ENCODE measurements around the gene NXT1. TPM values are rescaled to one million over a fixed set of nuclear protein-coding genes. Genes with fewer than 3 reads are reported as not detected.

NXT1 gene
- total and polyA plus RNA-seq, 2 donors (not counting 1 experiment from before 2014, with no cell fraction given), result 14.1 to 17.2 TPM

- H3K79me2 ChIP-seq (ENCODE audit: control insufficient read depth, insufficient read depth, low read length), result peaks cover 16% of the 10 kb centered on the region
- H4K20me1 ChIP-seq (ENCODE audit: control insufficient read depth, extremely low read depth, insufficient read depth, low read length), result no peaks in the 10 kb centered on the region
- H3K4me2 ChIP-seq (ENCODE audit: extremely low read depth, insufficient read depth, low read length), result no peak overlapping the region
- H2AFZ ChIP-seq (ENCODE audit: low read length), result no peak overlapping the region
- no peaks in the 10 kb centered on the region for H3K27me3 ChIP-seq (ENCODE audit: control insufficient read depth, insufficient read depth, low read length)
- peaks cover 3% of the 10 kb centered on the region for H3K4me1 ChIP-seq (ENCODE audit: control insufficient read depth, extremely low read depth, insufficient read depth, low read length)
- no peak overlapping the region for H3K9ac ChIP-seq (ENCODE audit: insufficient read depth, low read length)
- TF ChIP-seq, protein P1, sequence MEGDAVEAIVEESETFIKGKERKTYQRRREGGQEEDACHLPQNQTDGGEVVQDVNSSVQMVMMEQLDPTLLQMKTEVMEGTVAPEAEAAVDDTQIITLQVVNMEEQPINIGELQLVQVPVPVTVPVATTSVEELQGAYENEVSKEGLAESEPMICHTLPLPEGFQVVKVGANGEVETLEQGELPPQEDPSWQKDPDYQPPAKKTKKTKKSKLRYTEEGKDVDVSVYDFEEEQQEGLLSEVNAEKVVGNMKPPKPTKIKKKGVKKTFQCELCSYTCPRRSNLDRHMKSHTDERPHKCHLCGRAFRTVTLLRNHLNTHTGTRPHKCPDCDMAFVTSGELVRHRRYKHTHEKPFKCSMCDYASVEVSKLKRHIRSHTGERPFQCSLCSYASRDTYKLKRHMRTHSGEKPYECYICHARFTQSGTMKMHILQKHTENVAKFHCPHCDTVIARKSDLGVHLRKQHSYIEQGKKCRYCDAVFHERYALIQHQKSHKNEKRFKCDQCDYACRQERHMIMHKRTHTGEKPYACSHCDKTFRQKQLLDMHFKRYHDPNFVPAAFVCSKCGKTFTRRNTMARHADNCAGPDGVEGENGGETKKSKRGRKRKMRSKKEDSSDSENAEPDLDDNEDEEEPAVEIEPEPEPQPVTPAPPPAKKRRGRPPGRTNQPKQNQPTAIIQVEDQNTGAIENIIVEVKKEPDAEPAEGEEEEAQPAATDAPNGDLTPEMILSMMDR (conservative IDR thresholded peaks at IDR 0.05 in 1 of 2, IDR thresholded peaks at IDR 0.05 in 1 of 2; ENCODE audit: low read depth in 1 of 2, low read length in 2 of 2), result no peak
- no peak for TF ChIP-seq EZH2 (IDR thresholded peaks at IDR 0.05; ENCODE audit: low read length, missing control alignments)
- peaks cover 19% of the 10 kb centered on the region for H3K36me3 ChIP-seq (ENCODE audit: control insufficient read depth, insufficient read depth, low read length)
- no peak overlapping the region for H3K27ac ChIP-seq (ENCODE audit: insufficient read depth, low read length)
- no peak overlapping the region for H3K4me3 ChIP-seq (replicated peaks in 1 of 4; ENCODE audit: control extremely low read depth in 1 of 4, insufficient read depth in 1 of 4, low read depth in 3 of 4, low read length in 4 of 4)
- no peaks in the 10 kb centered on the region for H3K9me3 ChIP-seq (ENCODE audit: control insufficient read depth, insufficient read depth, low read depth, low read length)
- no peak for DNase-seq (ENCODE audit: low read depth in 2 of 2)
Observed at GRCh38 chr20:23371496-23371895, 20.9 kb downstream of the NXT1 start.

- Histone ChIP-seq H3K9ac (ENCODE audit: insufficient read depth, low read length) (no peak overlapping the region), H2AFZ (ENCODE audit: low read length) (no peak overlapping the region), H3K4me2 (ENCODE audit: extremely low read depth, insufficient read depth, low read length) (no peak overlapping the region), H3K4me1 (ENCODE audit: control insufficient read depth, extremely low read depth, insufficient read depth, low read length) (no peaks in the 10 kb centered on the region), H3K9me3 (ENCODE audit: control insufficient read depth, insufficient read depth, low read depth, low read length) (no peaks in the 10 kb centered on the region), H3K27me3 (ENCODE audit: control insufficient read depth, insufficient read depth, low read length) (no peaks in the 10 kb centered on the region), H3K4me3 (replicated peaks in 1 of 4; ENCODE audit: control extremely low read depth in 1 of 4, insufficient read depth in 1 of 4, low read depth in 3 of 4, low read length in 4 of 4) (no peak overlapping the region), H3K36me3 (ENCODE audit: control insufficient read depth, insufficient read depth, low read length) (peaks cover 20% of the 10 kb centered on the region), H4K20me1 (ENCODE audit: control insufficient read depth, extremely low read depth, insufficient read depth, low read length) (no peaks in the 10 kb centered on the region), H3K27ac (ENCODE audit: insufficient read depth, low read length) (no peak overlapping the region), H3K79me2 (ENCODE audit: control insufficient read depth, insufficient read depth, low read length) (peaks cover 1% of the 10 kb centered on the region)
- TF ChIP-seq, protein P1 (conservative IDR thresholded peaks at IDR 0.05 in 1 of 2, IDR thresholded peaks at IDR 0.05 in 1 of 2; ENCODE audit: low read depth in 1 of 2, low read length in 2 of 2), result no peak
- TF ChIP-seq EZH2 (IDR thresholded peaks at IDR 0.05; ENCODE audit: low read length, missing control alignments), result no peak
- no peak for DNase-seq (ENCODE audit: low read depth in 2 of 2)
Observed at GRCh38 chr20:23374441-23374840, 23.9 kb downstream of the NXT1 start.

DNA sequence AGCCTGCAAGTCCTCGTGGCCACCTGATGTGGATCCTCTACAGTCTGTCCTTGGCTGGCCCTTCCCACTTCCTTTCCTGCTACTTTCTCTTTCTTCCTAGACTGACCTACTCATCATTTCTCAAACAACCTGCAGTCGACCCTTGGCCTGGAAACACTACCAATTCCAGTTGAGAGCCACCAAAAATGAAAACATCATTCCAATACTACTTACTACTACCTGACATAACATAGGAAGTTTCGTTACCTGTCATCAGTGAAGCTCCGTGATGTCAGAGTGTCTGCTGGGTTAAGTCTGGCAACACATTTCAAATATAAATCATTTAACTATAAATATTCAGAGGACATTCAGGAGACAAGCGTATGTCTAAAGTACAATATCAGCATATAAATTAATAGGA, 25.2 kb downstream of the NXT1 start:
- Histone ChIP-seq H3K27me3 (ENCODE audit: control insufficient read depth, insufficient read depth, low read length) (no peaks in the 10 kb centered on the region), H3K27ac (ENCODE audit: insufficient read depth, low read length) (no peak overlapping the region), H2AFZ (ENCODE audit: low read length) (no peak overlapping the region), H3K36me3 (ENCODE audit: control insufficient read depth, insufficient read depth, low read length) (peaks cover 14% of the 10 kb centered on the region), H3K79me2 (ENCODE audit: control insufficient read depth, insufficient read depth, low read length) (no peaks in the 10 kb centered on the region), H3K9ac (ENCODE audit: insufficient read depth, low read length) (no peak overlapping the region), H3K4me1 (ENCODE audit: control insufficient read depth, extremely low read depth, insufficient read depth, low read length) (no peaks in the 10 kb centered on the region), H3K4me3 (replicated peaks in 1 of 4; ENCODE audit: control extremely low read depth in 1 of 4, insufficient read depth in 1 of 4, low read depth in 3 of 4, low read length in 4 of 4) (no peak overlapping the region), H3K4me2 (ENCODE audit: extremely low read depth, insufficient read depth, low read length) (no peak overlapping the region), H3K9me3 (ENCODE audit: control insufficient read depth, insufficient read depth, low read depth, low read length) (no peaks in the 10 kb centered on the region), H4K20me1 (ENCODE audit: control insufficient read depth, extremely low read depth, insufficient read depth, low read length) (no peaks in the 10 kb centered on the region)
- TF ChIP-seq, protein P1 (conservative IDR thresholded peaks at IDR 0.05 in 1 of 2, IDR thresholded peaks at IDR 0.05 in 1 of 2; ENCODE audit: low read depth in 1 of 2, low read length in 2 of 2), result no peak
- TF ChIP-seq EZH2 (IDR thresholded peaks at IDR 0.05; ENCODE audit: low read length, missing control alignments), result no peak
- DNase-seq (ENCODE audit: low read depth in 2 of 2), result no peak
